HG02870 (cell line): ENCODE data around the gene BFSP1.

Experiments
- ATAC-seq: cut with Tn5 transposase; IDR thresholded peaks from one replicate; pipeline ENCODE4 v1.9.1; 2021; ENCODE audit warnings: mild to moderate bottlenecking, moderate library complexity; ENCODE audit not compliant: unreplicated experiment

Gene BFSP1

GRCh38 chr20:17530716-17531664 is at the start of gene BFSP1:
BFSP1 (minus strand) TSS chr20:17531379; CDS start chr20:17531329, 50 bp downstream.
- ATAC-seq, result no peak

GRCh38 chr20:17580895-17581294 is 49.7 kb upstream of the BFSP1 start:
- ATAC-seq, result no peak

GRCh38 chr20:17579369-17580039 is 48.3 kb upstream of the BFSP1 start:
- no peak for ATAC-seq

GRCh38 chr20:17576215-17576614 is 45.0 kb upstream of the BFSP1 start:
- no peak for ATAC-seq

GRCh38 chr20:17573463-17573862 is 42.3 kb upstream of the BFSP1 start:
- no peak for ATAC-seq

- no peak for ATAC-seq
Measured at GRCh38 chr20:17572034-17572638, 41.0 kb upstream of the BFSP1 start.

GRCh38 chr20:17571153-17571527 is 40.0 kb upstream of the BFSP1 start:
- ATAC-seq, result peak; percentile 50

GRCh38 chr20:17570347-17571152 is 39.4 kb upstream of the BFSP1 start:
- ATAC-seq, result peak; percentile 31

GRCh38 chr20:17569616-17570346 is 38.6 kb upstream of the BFSP1 start, which contains the start of gene DSTN:
DSTN (plus strand) TSS chr20:17570075; CDS start chr20:17570209, 134 bp downstream.
- peak; percentile 82 for ATAC-seq

- ATAC-seq, result no peak
Measured at GRCh38 chr20:17568972-17569521, 37.9 kb upstream of the BFSP1 start.

GRCh38 chr20:17568045-17568788 is 37.0 kb upstream of the BFSP1 start:
- ATAC-seq, result no peak

- no peak for ATAC-seq
Measured at GRCh38 chr20:17566345-17566744, 35.2 kb upstream of the BFSP1 start.

- no peak for ATAC-seq
Measured at GRCh38 chr20:17565169-17565845, 34.1 kb upstream of the BFSP1 start.

GRCh38 chr20:17562804-17563305 is 31.7 kb upstream of the BFSP1 start:
- no peak for ATAC-seq

- ATAC-seq, result no peak
Measured at GRCh38 chr20:17560344-17561074, 29.3 kb upstream of the BFSP1 start.

- no peak for ATAC-seq
Measured at GRCh38 chr20:17559338-17559737, 28.2 kb upstream of the BFSP1 start.

GRCh38 chr20:17558941-17559304 is 27.7 kb upstream of the BFSP1 start:
- ATAC-seq, result no peak
